Caco-2 (cell line): Measurements from ENCODE around the gene ATP6V0E2. TPM values are rescaled to one million over a fixed set of nuclear protein-coding genes. Genes with fewer than 3 reads are reported as not detected.

Source experiments
- BruUV-seq: library from RNA; stranded (reverse); fragments of 400-500 nt; replicated peaks from 2 replicates; lab custom pipeline; 2021; lab: Mats Ljungman, UMichigan
- CTCF ChIA-PET: fragments of 300-600 bp; sonication (Branson Sonifier 250); formaldehyde crosslinking; loops from one replicate; lab custom pipeline; 2022; ENCODE audit warnings: antibody characterized with exemption; lab: Charles Lee
- POLR2A ChIA-PET: fragments of 300-600 bp; sonication (Branson Sonifier 250); formaldehyde crosslinking; loops from one replicate; lab custom pipeline; 2022; ENCODE audit warnings: antibody characterized with exemption; lab: Charles Lee
- DNase-seq, 2 experiments: peaks; one replicate each; pipeline versions ENCODE4 v3.0.0 to v3.0.0-alpha.2; 2020 to 2022
- H3K27me3 ChIP-seq: replicated peaks from 2 replicates; pipeline ENCODE4 v1.6.0; 2011; ENCODE audit warnings: low read length; ENCODE audit not compliant: control insufficient read depth, insufficient read depth
- H3K36me3 ChIP-seq: 2 replicates; pipeline ENCODE4 v1.5.1; 2011; ENCODE audit warnings: low read length; ENCODE audit not compliant: control insufficient read depth, insufficient read depth
- H3K4me1 ChIP-seq: fragments of 250-450 bp; sonication (Bioruptor Pico); 2 replicates; pipeline ENCODE4 v1.5.1; 2020; ENCODE audit warnings: mild to moderate bottlenecking
- H3K4me3 ChIP-seq: 2 replicates; pipeline ENCODE4 v1.5.1; 2011; ENCODE audit warnings: low read depth, mild to moderate bottlenecking, control low read depth, low read length
- H3K9me3 ChIP-seq: fragments of 250-450 bp; sonication (Bioruptor Pico); 2 replicates; pipeline ENCODE4 v1.5.1; 2020; ENCODE audit warnings: mild to moderate bottlenecking, moderate library complexity
- H3K27ac Mint-ChIP-seq: one replicate; pipeline ENCODE4 v1.8.0; 2022; ENCODE audit warnings: mixed read lengths; ENCODE audit not compliant: unreplicated experiment
- H3K27me3 Mint-ChIP-seq: one replicate; pipeline ENCODE4 v1.8.0; 2022; ENCODE audit warnings: mixed read lengths; ENCODE audit not compliant: insufficient read depth, unreplicated experiment
- H3K36me3 Mint-ChIP-seq: one replicate; pipeline ENCODE4 v1.8.0; 2022; ENCODE audit warnings: mild to moderate bottlenecking, mixed read lengths; ENCODE audit not compliant: insufficient read depth, unreplicated experiment
- H3K4me1 Mint-ChIP-seq: one replicate; pipeline ENCODE4 v1.8.0; 2022; ENCODE audit warnings: low read depth, mixed read lengths; ENCODE audit not compliant: unreplicated experiment
- H3K4me3 Mint-ChIP-seq: one replicate; pipeline ENCODE4 v1.8.0; 2022; ENCODE audit warnings: mild to moderate bottlenecking, moderate library complexity, mixed read lengths; ENCODE audit not compliant: unreplicated experiment
- H3K9me3 Mint-ChIP-seq: one replicate; pipeline ENCODE4 v1.8.0; 2022; ENCODE audit warnings: mixed read lengths; ENCODE audit not compliant: unreplicated experiment
- intact Hi-C: fragments of 100-400 bp; cut with micrococcal nuclease; formaldehyde crosslinking; loops from one replicate; pipeline ENCODE4 v1.10.0; 2022; ENCODE audit not compliant: unreplicated experiment
- total RNA-seq: library from RNA; stranded (reverse); gene quantifications from 2 replicates; pipeline ENCODE4 v1.2.3, GENCODE V29; 2022
- TF ChIP-seq, protein P1 (sequence below), 2 experiments: fragments of 200-600 bp in 1 of 2; IDR thresholded peaks; 1 replicate in 1 of 2; 2 replicates in 1 of 2; pipeline versions ENCODE4 v1.5.1 to v1.8.0; 2011 to 2022; ENCODE audit warnings: antibody characterized with exemption in 1 of 2, control low read depth in 1 of 2, inconsistent platforms in 1 of 2, low read depth in 1 of 2, low read length in 1 of 2, mild to moderate bottlenecking in 1 of 2, moderate library complexity in 1 of 2; ENCODE audit not compliant: insufficient read depth in 1 of 2, severe bottlenecking in 1 of 2, unreplicated experiment in 1 of 2

The ATP6V0E2 gene
- total RNA-seq, 1 experiment from 2014 or later, result 53.9 TPM

- no TSS peak for BruUV-seq
- ChIA-PET POLR2A (no interaction called here), CTCF (no interaction called here)
- Mint-ChIP-seq H3K4me1 (peaks cover 17% of the 10 kb centered on the region), H3K36me3 (peaks cover 9% of the 10 kb centered on the region), H3K4me3 (no peak overlapping the region), H3K27ac (no peak overlapping the region), H3K27me3 (no peaks in the 10 kb centered on the region), H3K9me3 (no peaks in the 10 kb centered on the region)
- intact Hi-C loops, result no loop called here
- H3K9me3 ChIP-seq, result no peaks in the 10 kb centered on the region
- TF ChIP-seq, protein P1, sequence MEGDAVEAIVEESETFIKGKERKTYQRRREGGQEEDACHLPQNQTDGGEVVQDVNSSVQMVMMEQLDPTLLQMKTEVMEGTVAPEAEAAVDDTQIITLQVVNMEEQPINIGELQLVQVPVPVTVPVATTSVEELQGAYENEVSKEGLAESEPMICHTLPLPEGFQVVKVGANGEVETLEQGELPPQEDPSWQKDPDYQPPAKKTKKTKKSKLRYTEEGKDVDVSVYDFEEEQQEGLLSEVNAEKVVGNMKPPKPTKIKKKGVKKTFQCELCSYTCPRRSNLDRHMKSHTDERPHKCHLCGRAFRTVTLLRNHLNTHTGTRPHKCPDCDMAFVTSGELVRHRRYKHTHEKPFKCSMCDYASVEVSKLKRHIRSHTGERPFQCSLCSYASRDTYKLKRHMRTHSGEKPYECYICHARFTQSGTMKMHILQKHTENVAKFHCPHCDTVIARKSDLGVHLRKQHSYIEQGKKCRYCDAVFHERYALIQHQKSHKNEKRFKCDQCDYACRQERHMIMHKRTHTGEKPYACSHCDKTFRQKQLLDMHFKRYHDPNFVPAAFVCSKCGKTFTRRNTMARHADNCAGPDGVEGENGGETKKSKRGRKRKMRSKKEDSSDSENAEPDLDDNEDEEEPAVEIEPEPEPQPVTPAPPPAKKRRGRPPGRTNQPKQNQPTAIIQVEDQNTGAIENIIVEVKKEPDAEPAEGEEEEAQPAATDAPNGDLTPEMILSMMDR (IDR thresholded peaks at IDR 0.05; ENCODE audit: insufficient read depth in 1 of 2, low read depth in 1 of 2, low read length in 1 of 2, severe bottlenecking in 1 of 2, unreplicated experiment in 1 of 2), result no peak
- DNase-seq, result no peak
- no peak overlapping the region for H3K4me3 ChIP-seq
- H3K27me3 ChIP-seq, result no peaks in the 10 kb centered on the region
- peaks cover 5% of the 10 kb centered on the region; the same call in 1 of the 2 replicates for H3K4me1 ChIP-seq
- no peaks in the 10 kb centered on the region for H3K36me3 ChIP-seq
These were observed 4.2 kb downstream of the ATP6V0E2 start for GRCh38 chr7:149877890-149878522.

DNA sequence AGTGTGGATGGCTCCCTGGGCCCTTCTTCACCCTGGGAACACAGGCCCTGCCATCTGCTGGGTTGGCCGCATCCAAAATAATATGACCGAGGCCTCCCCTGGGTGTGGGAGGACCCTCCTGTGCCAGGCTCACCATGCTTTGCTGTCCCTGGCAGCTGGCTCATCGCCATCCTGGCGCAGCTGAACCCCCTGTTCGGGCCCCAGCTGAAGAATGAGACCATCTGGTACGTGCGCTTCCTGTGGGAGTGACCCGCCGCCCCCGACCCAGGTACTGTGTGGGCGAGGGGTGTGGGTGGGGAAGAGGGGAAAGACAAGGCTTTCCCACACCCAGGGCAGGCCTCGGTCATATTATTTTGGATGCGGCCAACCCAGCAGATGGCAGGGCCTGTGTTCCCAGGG lies 4.8 kb downstream of the ATP6V0E2 start:
- no peak overlapping the region for H3K4me3 ChIP-seq
- Mint-ChIP-seq H3K36me3 (peaks cover 4% of the 10 kb centered on the region), H3K4me3 (no peak overlapping the region), H3K4me1 (peaks cover 17% of the 10 kb centered on the region), H3K27ac (no peak overlapping the region), H3K9me3 (no peaks in the 10 kb centered on the region), H3K27me3 (no peaks in the 10 kb centered on the region)
- ChIA-PET CTCF (no interaction called here), POLR2A (no interaction called here)
- intact Hi-C loops, result no loop called here
- no peak for DNase-seq
- no peaks in the 10 kb centered on the region for H3K9me3 ChIP-seq
- no peaks in the 10 kb centered on the region for H3K36me3 ChIP-seq
- H3K4me1 ChIP-seq, result peaks cover 5% of the 10 kb centered on the region; the same call in 1 of the 2 replicates
- BruUV-seq, result no TSS peak
- TF ChIP-seq, protein P1 (IDR thresholded peaks at IDR 0.05; ENCODE audit: insufficient read depth in 1 of 2, low read depth in 1 of 2, low read length in 1 of 2, severe bottlenecking in 1 of 2, unreplicated experiment in 1 of 2), result no peak
- H3K27me3 ChIP-seq, result no peaks in the 10 kb centered on the region

GRCh38 chr7:149879271-149879743 lies 5.5 kb downstream of the ATP6V0E2 start:
- Histone ChIP-seq H3K36me3 (no peaks in the 10 kb centered on the region), H3K4me3 (no peak overlapping the region), H3K9me3 (no peaks in the 10 kb centered on the region), H3K27me3 (no peaks in the 10 kb centered on the region), H3K4me1 (peaks cover 5% of the 10 kb centered on the region; the same call in 1 of the 2 replicates)
- Mint-ChIP-seq H3K27ac (no peak overlapping the region), H3K4me1 (peaks cover 16% of the 10 kb centered on the region), H3K9me3 (no peaks in the 10 kb centered on the region), H3K36me3 (no peaks in the 10 kb centered on the region), H3K27me3 (no peaks in the 10 kb centered on the region), H3K4me3 (no peak overlapping the region)
- ChIA-PET POLR2A (no interaction called here), CTCF (no interaction called here)
- BruUV-seq, result no TSS peak
- TF ChIP-seq, protein P1 (IDR thresholded peaks at IDR 0.05; ENCODE audit: insufficient read depth in 1 of 2, low read depth in 1 of 2, low read length in 1 of 2, severe bottlenecking in 1 of 2, unreplicated experiment in 1 of 2), result no peak
- intact Hi-C loops, result no loop called here
- peak in 1 of 2 experiments; percentile 17 for DNase-seq
